CD1c-positive myeloid dendritic cell (primary cell): ENCODE results near the gene NAA35.
"Not testable (repeated sequence)": the region's sequence is repeated elsewhere in the genome, so short reads cannot be mapped to it uniquely, and the experiment has no call there.

Experiments used
- DNase-seq: peaks from one replicate; pipeline ENCODE4 v3.0.0-alpha.2; 2016; ENCODE audit errors: extremely low spot score

The NAA35 gene

DNA sequence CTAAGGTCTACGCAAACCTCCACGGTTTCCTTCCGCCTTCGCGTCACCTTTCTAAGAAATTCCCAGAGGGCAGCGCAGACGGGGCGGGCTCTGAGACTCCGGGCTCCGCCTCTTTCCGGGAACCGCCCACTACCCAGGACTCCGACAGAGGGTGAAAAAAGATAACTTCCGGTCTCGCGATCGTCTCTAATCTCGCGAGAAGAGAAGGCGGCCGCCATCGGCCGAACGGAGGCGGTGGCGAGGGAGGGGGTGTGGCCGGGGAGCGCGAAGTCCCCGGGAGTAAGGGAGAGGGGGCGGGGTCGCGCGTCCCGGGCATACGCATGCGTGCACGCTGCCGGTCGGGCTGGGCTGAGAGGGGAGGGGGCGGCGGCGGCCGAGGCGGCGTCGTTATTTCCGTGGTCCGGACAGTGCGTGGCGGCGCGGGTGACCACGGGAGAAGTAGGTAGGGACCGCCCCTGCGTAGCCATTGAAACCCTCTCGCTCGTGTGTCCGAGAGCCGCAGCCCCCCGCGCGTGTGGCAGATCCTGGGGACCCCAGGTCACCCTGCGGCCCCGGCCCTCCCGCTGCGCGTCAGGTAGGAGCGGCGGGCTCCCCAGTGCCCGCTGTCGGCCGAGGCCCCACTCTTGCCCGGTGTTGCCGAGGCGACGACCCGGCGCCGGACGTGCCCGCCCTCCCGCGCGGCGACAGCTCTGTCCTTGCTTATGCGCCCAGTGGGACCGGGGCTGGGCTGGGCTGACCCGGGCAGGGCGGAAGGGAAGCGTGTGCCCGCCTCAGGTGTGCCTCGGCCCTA is at the start of gene NAA35:
TSS of gene NAA35 (plus strand) at position 315 of the 790 bp plus-strand sequence. CDS start 1,014 bp downstream, outside the sequence.
- peak; percentile 100 for DNase-seq

- no peak for DNase-seq
These were observed 48.5 kb upstream of the NAA35 start for GRCh38 chr9:85892401-85892800.

DNA sequence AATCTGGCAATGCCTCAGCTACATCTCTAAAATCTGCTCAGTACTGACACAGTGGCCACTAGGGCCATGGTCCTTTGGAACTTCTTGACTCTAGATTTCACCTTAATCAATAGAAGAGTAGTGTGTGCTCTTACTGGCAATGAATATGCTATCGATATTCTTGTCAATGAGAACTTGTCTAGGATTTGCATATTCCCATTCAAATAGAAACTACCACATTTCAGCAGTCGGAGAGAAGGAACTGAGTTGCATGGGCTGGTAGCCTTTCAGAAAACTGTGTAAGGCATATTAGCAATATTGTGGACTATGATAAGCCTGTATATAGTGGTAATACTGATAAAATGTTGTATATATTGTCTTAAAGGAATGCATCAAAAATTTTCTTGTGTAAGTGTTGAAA is 45.3 kb upstream of the NAA35 start:
- no peak for DNase-seq

- peak; percentile 11 for DNase-seq
These were observed 43.1 kb upstream of the NAA35 start for GRCh38 chr9:85897848-85898247.

- DNase-seq = no peak
These were observed 42.6 kb upstream of the NAA35 start for GRCh38 chr9:85898332-85898731.

- no peak for DNase-seq
These were observed 41.6 kb upstream of the NAA35 start for GRCh38 chr9:85899388-85899787.

DNA sequence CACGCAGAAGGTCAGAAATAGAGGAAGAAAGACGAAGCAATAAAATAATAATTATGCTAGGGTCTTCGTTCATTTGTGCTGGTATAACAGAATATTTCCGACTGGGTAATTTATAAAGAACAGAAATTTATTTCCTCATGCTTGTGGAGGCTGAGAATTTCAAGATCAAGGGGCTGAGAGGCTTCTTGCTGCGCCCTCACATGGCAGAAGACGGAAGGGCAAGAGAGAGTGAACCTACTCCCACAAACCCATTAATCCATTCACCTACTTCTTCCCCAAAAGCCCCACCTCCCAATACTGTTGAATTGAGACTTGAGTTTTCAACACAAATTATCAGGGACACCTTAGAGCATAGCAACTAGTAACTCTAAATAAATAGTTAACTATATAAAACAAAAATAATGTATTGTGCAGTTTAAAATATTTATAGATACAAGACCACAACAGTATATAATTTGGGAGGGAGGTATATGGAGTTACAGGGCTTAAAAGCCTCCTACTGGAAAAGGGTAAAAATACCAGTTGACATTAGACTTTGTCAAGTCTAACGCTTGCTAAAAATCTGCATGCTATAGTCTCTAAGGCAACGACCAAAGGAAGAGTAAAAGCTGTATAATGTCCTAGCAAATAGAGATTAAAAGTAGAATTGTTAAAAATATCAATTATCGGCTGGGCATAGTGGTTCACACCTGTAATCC is 40.3 kb upstream of the NAA35 start:
- DNase-seq = peak; percentile 42

DNA sequence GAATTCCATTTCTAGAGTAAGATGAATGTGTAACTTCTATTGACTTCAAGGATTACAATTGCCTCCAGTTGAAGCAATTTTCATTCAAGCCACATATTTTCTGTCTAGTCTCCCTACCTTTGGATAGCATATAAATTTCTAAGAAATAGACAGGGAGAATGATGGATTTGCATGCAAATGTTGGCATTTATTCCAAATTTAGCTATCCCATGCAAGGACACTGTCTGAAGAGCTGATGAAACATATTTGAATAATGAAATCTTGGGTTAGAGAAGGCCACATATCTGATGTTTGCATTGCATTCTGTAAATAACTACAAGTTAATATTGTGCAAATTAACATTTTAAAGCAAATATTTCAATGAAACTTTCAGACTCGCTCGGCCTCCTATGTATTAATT is 36.0 kb upstream of the NAA35 start:
- no peak for DNase-seq

GRCh38 chr9:85905957-85906356 is 35.0 kb upstream of the NAA35 start:
- no peak for DNase-seq

- DNase-seq = no peak
These were observed 31.6 kb upstream of the NAA35 start for GRCh38 chr9:85909390-85909789.

GRCh38 chr9:85914108-85914507 is 26.8 kb upstream of the NAA35 start:
- no peak for DNase-seq

- no peak for DNase-seq
These were observed 23.2 kb upstream of the NAA35 start for GRCh38 chr9:85917756-85918155.

DNA sequence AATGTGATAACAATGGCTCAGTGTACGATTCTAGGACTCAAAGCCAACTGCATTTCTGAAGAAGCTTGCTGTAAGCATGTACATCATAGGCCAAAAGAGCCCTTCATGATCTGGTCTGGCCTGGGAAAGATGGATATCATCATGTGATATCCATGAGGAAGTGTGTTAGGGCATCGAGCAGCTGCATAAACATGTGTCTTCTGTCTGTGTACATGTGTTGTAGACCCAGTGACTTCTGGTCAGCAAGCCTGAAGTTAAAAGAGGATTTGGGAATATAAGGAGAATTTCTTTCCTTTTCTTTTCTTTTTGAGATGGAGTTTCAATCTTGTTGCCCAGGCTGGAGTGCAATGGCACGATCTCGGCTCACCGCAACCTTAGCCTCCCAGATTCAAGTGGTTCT is 15.5 kb upstream of the NAA35 start:
- no peak for DNase-seq

- no peak for DNase-seq
These were observed 13.9 kb upstream of the NAA35 start for GRCh38 chr9:85927076-85927475.

DNA sequence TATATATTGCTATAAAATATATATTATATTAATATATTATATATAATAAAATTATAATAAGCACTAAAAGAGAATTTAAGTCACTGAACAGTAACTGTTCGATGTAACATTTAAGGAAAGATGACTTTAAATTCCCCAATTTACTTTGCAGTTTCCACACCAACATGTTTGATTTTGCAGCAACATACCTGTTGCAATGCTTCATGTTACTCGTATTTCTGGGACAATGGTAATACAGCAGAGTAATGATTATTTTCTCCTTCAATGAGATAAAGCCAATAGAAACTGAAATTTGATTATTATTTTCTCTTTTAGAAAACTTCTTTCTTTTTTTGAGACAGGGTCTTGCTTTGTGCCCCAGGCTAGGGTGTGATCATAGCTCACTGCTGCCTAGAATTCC is 9.5 kb upstream of the NAA35 start:
- DNase-seq = no peak

- DNase-seq = not testable (repeated sequence)
These were observed 5.0 kb upstream of the NAA35 start for GRCh38 chr9:85935950-85936349.

DNA sequence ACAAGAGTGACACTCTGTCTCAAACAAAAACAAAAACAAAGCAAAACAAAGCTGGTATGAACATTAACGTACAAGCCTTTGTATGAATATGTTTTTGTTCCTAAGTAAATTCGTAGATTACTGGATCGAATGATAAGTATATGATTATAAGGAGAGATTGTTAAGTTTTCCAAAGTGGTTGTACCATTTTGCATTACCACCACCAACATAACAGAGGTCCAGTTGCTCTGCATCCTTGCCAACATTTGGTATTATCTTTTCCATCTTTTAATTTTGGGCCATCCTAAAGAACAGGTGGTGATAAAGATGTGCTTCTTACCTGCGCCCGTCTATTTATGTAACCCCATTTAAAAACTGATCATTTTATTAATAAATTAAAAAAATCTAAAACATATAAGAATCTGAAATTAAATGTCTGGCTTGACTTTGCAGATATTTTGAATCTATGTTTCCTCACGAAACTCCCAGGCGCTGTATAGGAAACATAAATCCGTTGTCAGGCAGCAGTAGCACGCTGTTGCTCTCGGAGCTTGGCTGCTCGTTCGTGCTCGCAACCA is 593 bp upstream of the NAA35 start:
- DNase-seq = no peak

DNA sequence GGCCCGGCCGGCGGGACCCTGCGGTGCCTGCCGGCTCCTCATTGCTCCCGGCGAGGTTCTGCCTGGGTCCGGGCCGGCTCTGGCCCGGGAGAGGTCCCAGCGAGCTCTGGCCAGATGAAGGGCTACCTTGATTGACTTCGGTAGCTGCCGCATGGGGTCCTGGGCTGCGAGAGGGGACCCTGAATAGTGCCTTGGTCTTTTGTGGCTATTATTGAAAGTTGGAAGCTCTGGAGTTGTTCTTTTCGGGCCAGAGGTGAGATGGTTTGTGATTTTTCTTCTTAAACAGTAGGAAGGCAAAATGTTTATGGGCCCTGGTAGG is 635 bp downstream of the NAA35 start:
- no peak for DNase-seq

DNA sequence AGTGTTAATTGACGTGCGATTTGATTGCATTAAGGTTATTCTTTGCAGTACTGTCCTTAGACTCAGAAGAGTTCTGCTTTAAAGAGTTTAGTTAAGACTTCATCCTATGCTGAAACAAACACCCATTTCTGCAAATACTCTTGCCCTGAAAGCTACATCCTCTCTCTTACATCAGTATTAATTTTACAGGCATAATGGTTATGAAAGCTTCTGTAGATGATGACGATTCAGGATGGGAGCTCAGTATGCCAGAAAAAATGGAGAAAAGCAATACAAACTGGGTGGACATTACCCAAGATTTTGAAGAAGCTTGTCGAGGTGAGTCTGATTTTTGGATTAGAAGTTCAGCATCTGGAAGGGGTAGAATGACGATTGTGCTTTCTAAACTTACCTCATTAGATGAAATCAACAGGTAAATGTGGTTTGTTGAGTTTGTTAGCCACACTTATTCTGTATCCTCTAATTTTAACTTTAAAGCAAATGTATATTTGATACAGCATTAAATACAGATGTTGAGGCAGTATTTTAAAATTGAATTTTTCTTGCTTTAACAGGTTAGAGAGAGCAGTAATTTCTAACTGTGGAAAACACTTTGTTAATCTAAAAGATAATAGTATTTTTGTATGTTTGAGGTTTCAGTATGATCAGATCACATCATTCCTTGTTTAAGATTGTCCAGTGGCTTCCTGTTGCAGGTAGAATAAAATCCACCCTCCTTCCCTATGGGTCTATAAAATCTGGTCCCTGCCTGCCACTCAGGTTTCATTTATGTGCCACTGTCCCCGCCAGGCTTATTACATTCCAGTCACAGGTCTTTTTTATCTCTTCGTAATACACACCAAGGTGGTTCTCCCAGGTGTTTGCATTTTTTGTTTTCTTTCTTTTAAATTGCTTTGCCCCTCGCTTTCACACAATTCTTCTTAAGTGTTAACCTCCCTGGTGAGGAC is 1.3 kb downstream of the NAA35 start:
- DNase-seq = peak; percentile 29

GRCh38 chr9:85942913-85943709 is 2.2 kb downstream of the NAA35 start:
- DNase-seq = no peak

GRCh38 chr9:85943757-85944430 is 2.9 kb downstream of the NAA35 start:
- DNase-seq = no peak
